Activated CD8-positive, alpha-beta T cell treated with anti-CD3 and anti-CD28 coated beads for 36 hours (primary cell): ENCODE results near the gene MCU. TPM values are rescaled to one million over a fixed set of nuclear protein-coding genes. Genes with fewer than 3 reads are reported as not detected.
"Not testable (repeated sequence)": the region's sequence is repeated elsewhere in the genome, so short reads cannot be mapped to it uniquely, and the experiment has no call there.

Experiments
- ATAC-seq: fragments of 200-7000 bp; cut with Tn5 transposase; one replicate; pipeline ENCODE4 v1.10.0; 2021; ENCODE audit warnings: mild to moderate bottlenecking, moderate library complexity
- CTCF ChIA-PET: fragments of 350-600 bp; sonication (Branson Sonifier 250); formaldehyde crosslinking; loops from one replicate; lab custom pipeline; 2021; ENCODE audit warnings: antibody characterized with exemption; lab: Charles Lee
- POLR2A ChIA-PET: fragments of 350-600 bp; sonication (Branson Sonifier 250); formaldehyde crosslinking; loops from one replicate; lab custom pipeline; 2021; ENCODE audit warnings: antibody characterized with exemption; lab: Charles Lee
- DNase-seq: peaks from one replicate; pipeline ENCODE4 v3.0.0-alpha.2; 2020
- H3K27ac Mint-ChIP-seq: one replicate; pipeline ENCODE4 v1.8.0; 2021; ENCODE audit warnings: mild to moderate bottlenecking, mixed read lengths
- H3K27me3 Mint-ChIP-seq: one replicate; pipeline ENCODE4 v1.8.0; 2021; ENCODE audit warnings: mixed read lengths
- H3K36me3 Mint-ChIP-seq: one replicate; pipeline ENCODE4 v1.8.0; 2021; ENCODE audit warnings: low read depth, mixed read lengths
- H3K4me1 Mint-ChIP-seq: one replicate; pipeline ENCODE4 v1.8.0; 2021; ENCODE audit warnings: low read depth, mixed read lengths
- H3K4me3 Mint-ChIP-seq: one replicate; pipeline ENCODE4 v1.8.0; 2021; ENCODE audit warnings: mild to moderate bottlenecking, moderate library complexity, mixed read lengths
- H3K9me3 Mint-ChIP-seq: one replicate; pipeline ENCODE4 v1.8.0; 2021; ENCODE audit warnings: mixed read lengths
- intact Hi-C: fragments of 100-400 bp; cut with micrococcal nuclease; formaldehyde crosslinking; loops from one replicate; pipeline ENCODE4 v1.10.0; 2022
- total RNA-seq, 2 experiments: library from RNA; stranded (reverse); gene quantifications; one replicate each; pipeline ENCODE4 v1.2.3, GENCODE V29; 2021
- TF ChIP-seq, protein P1 (sequence below): fragments of 200-600 bp; IDR thresholded peaks from one replicate; pipeline ENCODE4 v1.8.0; 2022; ENCODE audit warnings: antibody characterized with exemption, mild to moderate bottlenecking

Gene MCU
- total RNA-seq, 2 experiments from 2014 or later, result 17.1 to 18.3 TPM

DNA sequence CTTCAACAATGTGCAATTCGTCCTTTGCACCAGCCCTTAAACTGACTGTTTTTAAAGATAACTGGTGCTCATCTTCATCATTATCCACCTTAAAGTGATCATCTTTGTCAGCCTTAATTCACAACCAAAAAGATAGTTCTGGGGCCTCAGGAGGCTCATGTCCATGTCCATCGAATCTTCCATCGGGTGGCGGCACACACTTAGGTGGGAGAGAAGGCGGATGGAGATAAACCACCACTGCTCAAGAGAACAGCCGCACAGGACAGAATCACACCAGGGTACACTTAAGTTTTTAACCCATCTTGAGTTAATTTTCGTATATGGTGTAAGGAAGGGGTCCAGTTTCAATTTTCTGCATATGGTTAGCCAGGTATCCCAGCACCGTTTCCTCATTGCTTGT is 226.4 kb downstream of the MCU start:
- CTCF ChIA-PET, result no interaction called here
- Mint-ChIP-seq H3K9me3 (peaks cover 15% of the 10 kb centered on the region), H3K36me3 (peaks cover 9% of the 10 kb centered on the region), H3K27ac (no peak overlapping the region), H3K4me1 (no peaks in the 10 kb centered on the region), H3K4me3 (no peak overlapping the region), H3K27me3 (peaks cover 11% of the 10 kb centered on the region)
- no peak for ATAC-seq
- TF ChIP-seq, protein P1, sequence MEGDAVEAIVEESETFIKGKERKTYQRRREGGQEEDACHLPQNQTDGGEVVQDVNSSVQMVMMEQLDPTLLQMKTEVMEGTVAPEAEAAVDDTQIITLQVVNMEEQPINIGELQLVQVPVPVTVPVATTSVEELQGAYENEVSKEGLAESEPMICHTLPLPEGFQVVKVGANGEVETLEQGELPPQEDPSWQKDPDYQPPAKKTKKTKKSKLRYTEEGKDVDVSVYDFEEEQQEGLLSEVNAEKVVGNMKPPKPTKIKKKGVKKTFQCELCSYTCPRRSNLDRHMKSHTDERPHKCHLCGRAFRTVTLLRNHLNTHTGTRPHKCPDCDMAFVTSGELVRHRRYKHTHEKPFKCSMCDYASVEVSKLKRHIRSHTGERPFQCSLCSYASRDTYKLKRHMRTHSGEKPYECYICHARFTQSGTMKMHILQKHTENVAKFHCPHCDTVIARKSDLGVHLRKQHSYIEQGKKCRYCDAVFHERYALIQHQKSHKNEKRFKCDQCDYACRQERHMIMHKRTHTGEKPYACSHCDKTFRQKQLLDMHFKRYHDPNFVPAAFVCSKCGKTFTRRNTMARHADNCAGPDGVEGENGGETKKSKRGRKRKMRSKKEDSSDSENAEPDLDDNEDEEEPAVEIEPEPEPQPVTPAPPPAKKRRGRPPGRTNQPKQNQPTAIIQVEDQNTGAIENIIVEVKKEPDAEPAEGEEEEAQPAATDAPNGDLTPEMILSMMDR, result no peak
- POLR2A ChIA-PET, result no interaction called here
- no peak for DNase-seq
- intact Hi-C loops, result no loop called here

DNA sequence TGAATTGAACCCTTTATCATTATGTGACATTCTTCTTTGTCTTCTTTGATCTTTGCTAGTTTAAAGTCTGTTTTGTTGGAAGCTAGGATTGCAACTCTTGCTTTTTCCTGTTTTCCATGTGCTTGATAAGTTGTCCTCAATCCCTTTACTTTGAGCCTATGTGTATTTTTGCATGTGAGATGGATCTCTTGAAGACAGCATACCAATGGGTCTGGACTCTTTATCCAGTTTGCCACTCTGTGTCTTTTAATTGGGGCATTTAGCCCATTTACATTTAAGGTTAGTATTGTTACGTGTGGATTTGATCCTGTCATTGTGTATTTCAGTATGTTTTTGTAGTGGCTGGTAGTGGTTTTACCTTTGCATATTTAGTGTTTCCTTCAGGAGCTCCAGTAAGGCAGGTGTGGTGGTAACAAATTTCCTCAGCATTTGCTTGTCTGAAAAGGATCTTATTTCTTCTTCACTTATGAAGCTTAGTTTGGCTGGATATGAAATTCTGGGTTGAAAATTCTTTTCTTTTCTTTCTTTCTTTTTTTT is 229.3 kb downstream of the MCU start:
- Mint-ChIP-seq H3K27me3 (peaks cover 11% of the 10 kb centered on the region), H3K9me3 (peaks cover 15% of the 10 kb centered on the region)
- POLR2A ChIA-PET, H3K4me1 Mint-ChIP-seq, intact Hi-C loops, ATAC-seq, H3K4me3 Mint-ChIP-seq, H3K36me3 Mint-ChIP-seq, DNase-seq, H3K27ac Mint-ChIP-seq, CTCF ChIA-PET: not testable (repeated sequence)

DNA sequence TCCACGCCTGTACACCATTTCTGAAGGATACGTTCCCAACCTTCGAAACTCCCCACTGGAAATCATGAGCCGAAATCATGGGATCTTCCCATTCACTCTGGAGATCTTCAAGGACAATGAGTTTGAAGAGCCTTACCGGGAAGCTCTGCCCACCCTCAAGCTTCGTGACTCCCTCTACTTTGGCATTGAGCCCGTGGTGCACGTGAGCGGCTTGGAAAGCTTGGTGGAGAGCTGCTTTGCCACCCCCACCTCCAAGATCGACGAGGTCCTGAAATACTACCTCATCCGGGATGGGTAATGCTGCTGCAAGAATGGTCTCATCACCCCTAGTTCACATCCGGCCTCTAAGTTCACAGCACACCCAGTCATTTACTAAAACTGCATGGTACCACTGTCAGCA is 232.4 kb downstream of the MCU start:
- Mint-ChIP-seq H3K4me3 (no peak overlapping the region), H3K27me3 (peaks cover 11% of the 10 kb centered on the region), H3K4me1 (no peaks in the 10 kb centered on the region), H3K36me3 (peaks cover 9% of the 10 kb centered on the region), H3K9me3 (peaks cover 15% of the 10 kb centered on the region), H3K27ac (no peak overlapping the region)
- DNase-seq, result no peak
- ChIA-PET CTCF (no interaction called here), POLR2A (no interaction called here)
- intact Hi-C loops, result no loop called here
- ATAC-seq, result no peak
- TF ChIP-seq, protein P1, result no peak

DNA sequence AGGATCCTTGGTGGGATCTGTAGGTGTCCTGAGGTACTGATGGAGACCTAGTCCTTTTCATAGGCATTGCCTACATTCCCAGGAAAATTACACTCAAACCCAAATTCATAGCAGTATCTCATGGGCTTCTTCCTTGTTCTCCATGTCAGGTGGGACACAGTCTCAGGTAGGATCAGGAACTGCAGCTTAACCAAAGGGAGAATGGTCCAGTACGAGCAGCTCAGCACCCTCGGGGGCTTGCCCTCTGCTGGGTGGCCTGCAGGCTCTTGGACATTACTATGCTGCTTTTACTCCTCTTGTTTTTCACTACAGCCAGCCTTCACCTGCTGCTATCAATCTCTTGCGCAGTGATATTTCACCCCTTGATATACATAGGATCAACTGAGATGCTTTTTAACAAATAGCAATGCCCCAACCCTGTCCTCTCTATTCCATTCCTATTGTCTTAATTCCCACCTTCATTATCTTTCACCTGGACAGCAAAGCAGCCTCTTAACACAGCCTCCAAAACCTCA is 234.1 kb downstream of the MCU start:
- H3K27ac Mint-ChIP-seq, result no peak overlapping the region
- peaks cover 11% of the 10 kb centered on the region for H3K9me3 Mint-ChIP-seq
- ChIA-PET POLR2A (interaction anchor here (0.6 to 1.0 kb wide), 2 partner anchors 136 to 243 kb away, joined by 3 read pairs; no protein-coding TSS in a partner anchor), CTCF (interaction anchor here (1.3 kb wide), 1 partner anchor 110 kb away, joined by 4 read pairs; no protein-coding TSS in a partner anchor)
- peaks cover 9% of the 10 kb centered on the region for H3K36me3 Mint-ChIP-seq
- no peak overlapping the region for H3K4me3 Mint-ChIP-seq
- no peaks in the 10 kb centered on the region for H3K4me1 Mint-ChIP-seq
- ATAC-seq, result no peak
- DNase-seq, result no peak
- intact Hi-C loops, result no loop called here
- TF ChIP-seq, protein P1, result no peak
- H3K27me3 Mint-ChIP-seq, result peaks cover 11% of the 10 kb centered on the region

DNA sequence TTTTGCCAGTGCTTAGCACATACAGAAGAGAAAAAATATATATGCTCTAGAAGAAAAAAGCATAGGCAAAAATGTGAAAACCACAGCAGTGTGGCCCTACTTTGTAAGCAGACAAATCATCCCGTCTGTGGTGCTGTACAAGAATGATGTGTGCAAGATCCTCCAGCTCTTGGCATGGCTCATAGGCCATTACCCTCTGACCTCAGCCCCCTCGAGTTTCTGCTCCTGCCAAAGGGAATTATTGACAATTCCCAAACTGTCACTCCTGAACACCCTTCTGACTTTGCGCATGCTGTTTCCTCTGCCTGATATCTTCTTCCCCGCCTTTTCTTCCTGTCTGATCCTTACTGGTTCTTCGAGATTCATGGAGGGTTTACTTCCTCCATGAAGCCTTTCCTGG is 235.5 kb downstream of the MCU start:
- ChIA-PET CTCF (interaction anchor here (1.0 kb wide), 1 partner anchor 29 kb away, joined by 3 read pairs; no protein-coding TSS in a partner anchor), POLR2A (no interaction called here)
- intact Hi-C loops, result no loop called here
- Mint-ChIP-seq H3K9me3 (peaks cover under 1% of the 10 kb centered on the region), H3K4me3 (no peak overlapping the region), H3K4me1 (no peaks in the 10 kb centered on the region), H3K36me3 (no peaks in the 10 kb centered on the region), H3K27ac (no peak overlapping the region), H3K27me3 (peaks cover under 1% of the 10 kb centered on the region)
- DNase-seq (no peak), ATAC-seq (no peak)
- TF ChIP-seq, protein P1, result no peak
